ENCODE results near the gene ALDH2.

Gene ALDH2

DNA sequence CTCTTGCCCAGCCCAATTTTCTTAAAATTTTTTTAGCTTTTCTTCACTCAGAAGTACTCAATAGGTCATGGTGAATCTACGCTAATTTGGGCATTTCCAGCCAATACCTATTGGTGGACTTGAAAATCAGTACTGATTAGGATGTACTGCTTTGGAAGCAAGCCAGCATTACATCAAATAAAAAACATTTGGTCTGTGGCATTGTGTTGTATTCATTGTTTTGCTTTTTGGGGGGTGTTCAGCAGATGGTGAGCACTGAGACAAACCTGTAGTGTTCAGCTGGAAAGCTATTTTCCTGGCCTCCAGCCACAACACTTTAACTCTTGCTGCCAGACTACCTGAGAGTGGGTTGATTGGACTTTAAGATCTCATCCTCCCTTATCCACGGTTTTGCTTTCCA lies 79.3 kb downstream of the ALDH2 start:
- no peak for DNase-seq (ENCODE audit: low read depth in 1 of 2, low spot score in 1 of 2)
- in situ Hi-C loops (cut with HindIII; ENCODE audit: low pct_unique_long_range_greater_than_20kb, low sequenced_read_pairs), result no loop called here
- no peak for TF ChIP-seq JUND (IDR thresholded peaks at IDR 0.05; ENCODE audit: low read depth)

- TF ChIP-seq JUND (IDR thresholded peaks at IDR 0.05; ENCODE audit: low read depth), result no peak
- in situ Hi-C loops (cut with HindIII; ENCODE audit: low pct_unique_long_range_greater_than_20kb, low sequenced_read_pairs), result no loop called here
- DNase-seq (ENCODE audit: low read depth in 1 of 2, low spot score in 1 of 2), result no peak
Measured at GRCh38 chr12:111850526-111850925, 83.8 kb downstream of the ALDH2 start.

DNA sequence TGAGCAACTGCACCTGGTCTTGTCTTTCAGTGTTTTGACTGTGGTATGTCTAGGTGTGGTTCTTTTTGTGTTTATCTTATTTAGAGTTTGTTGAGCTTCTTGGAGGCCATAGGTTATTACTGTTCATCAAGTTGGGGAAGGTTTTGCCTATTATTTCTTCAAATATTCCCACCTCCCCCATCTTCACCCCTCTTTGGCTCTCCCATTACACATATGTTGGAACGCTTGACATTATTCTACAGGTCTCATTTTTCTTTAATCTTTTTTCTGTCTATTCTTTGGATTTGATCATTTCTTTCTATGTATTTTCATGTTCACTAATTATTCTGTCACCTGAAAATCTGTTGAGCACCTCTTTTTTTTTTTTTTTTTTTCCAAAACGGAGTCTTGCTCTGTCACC lies 91.5 kb downstream of the ALDH2 start:
- no peak for DNase-seq (ENCODE audit: low read depth in 1 of 2, low spot score in 1 of 2)
- in situ Hi-C loops (cut with HindIII; ENCODE audit: low pct_unique_long_range_greater_than_20kb, low sequenced_read_pairs), result no loop called here
- TF ChIP-seq JUND (IDR thresholded peaks at IDR 0.05; ENCODE audit: low read depth), result no peak

DNA sequence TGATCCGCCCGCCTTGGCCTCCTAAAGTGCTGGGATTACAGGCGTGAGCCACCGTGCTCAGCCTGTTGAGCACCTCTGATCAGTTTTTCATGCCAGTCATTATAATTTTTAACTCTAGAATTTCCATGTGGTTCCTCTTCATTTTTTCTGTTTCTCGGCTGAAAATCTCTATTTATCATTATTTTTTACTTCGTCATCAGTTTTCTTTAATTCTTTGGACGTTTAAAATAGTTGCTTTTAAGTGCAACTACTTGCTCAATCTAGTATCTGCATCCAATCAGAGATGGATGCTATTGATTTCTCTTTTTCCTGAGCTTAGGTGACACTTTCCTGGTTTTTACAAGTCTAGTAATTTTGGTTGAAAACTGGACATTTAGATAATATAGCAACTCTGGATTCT lies 92.0 kb downstream of the ALDH2 start:
- TF ChIP-seq JUND (IDR thresholded peaks at IDR 0.05; ENCODE audit: low read depth), result no peak
- DNase-seq (ENCODE audit: low read depth in 1 of 2, low spot score in 1 of 2), result no peak

GRCh38 chr12:111864913-111865312 lies 98.2 kb downstream of the ALDH2 start:
- DNase-seq (ENCODE audit: low read depth in 1 of 2, low spot score in 1 of 2), result no peak
- in situ Hi-C loops (cut with HindIII; ENCODE audit: low pct_unique_long_range_greater_than_20kb, low sequenced_read_pairs), result no loop called here

More for the DNA sequence above, 92.0 kb downstream of the ALDH2 start:
- in situ Hi-C loops (cut with HindIII; ENCODE audit: low pct_unique_long_range_greater_than_20kb, low sequenced_read_pairs), result no loop called here

More at GRCh38 chr12:111864913-111865312, 98.2 kb downstream of the ALDH2 start:
- no peak for TF ChIP-seq JUND (IDR thresholded peaks at IDR 0.05; ENCODE audit: low read depth)
